Medulla oblongata (tissue), 1 donor: ENCODE results near the gene OLFM3.

Experiments used
- DNase-seq: peaks from one replicate; pipeline ENCODE4 v3.0.0-alpha.2; 2015; ENCODE audit errors: extremely low spot score

OLFM3 gene

DNA sequence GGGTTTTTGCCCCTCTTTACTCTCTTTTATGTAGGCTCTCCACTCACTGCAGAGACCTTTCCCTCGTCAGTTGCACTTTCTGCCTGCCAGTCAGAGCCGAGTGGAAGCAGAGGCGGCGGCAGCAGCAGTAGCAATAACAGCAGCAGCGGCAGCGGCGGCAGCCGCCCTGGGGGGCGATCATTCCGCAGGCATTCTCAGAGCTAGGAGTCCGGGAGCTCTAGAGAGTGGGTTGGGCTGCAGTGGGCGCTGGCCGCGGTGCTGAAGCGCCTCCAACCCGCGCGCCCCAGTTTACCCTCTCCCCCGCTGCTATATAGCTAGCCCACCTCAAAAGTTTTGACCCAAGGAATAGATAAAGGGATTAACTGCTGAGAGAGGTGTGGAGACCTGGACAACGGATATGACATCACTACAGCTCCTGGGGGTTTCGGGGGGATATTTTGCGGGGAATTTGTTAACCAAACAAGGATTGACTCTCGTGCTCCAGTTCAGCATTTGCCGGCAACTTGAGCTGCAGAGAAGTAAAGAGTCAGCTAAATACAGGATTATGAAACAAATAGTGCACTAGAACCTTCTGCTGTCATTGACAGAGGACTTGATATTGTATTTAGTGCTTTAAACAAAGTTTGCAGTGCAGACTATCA, at the start of gene OLFM3:
TSS of gene OLFM3 (minus strand) at position 102 of the 641 bp plus-strand sequence.
- no peak for DNase-seq

DNA sequence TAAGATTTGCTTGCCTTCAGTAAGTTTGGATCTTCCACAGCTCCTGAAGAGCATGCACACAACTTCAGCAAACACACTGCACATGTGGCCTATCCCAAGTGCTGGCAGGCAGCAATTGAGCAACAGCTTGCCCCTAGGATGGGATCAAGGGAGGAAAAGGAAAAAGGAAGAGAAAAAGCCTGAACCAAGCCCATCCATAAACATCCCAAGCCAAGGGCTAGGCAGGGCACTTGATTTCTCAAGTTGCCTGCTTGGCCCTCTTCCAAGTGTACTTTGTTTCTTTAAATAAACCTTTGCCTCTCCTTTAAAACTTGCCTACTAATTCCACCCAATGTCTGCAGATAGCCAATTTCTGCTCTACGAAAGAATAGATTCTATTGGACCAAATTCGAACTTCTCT, 49.0 kb upstream of the OLFM3 start:
- no peak for DNase-seq

DNA sequence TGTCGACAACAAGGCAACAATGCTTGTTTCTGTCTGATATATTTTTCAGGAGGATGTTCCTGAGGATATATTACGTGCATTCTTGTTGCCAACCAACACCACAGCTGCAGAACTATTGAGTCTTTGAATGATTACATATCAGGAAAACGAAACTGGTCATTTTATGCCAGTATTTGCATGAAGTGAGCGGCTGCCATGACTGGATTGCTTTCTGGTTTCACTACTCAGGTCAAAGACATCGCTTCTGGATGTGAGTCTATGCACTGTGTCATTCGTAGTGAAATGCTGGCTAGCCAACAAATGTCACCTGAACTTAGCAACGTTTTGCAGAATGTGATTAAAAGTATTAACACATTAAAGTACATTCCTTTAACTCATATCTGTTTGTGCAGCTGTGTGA, 35.8 kb upstream of the OLFM3 start:
- no peak for DNase-seq

DNA sequence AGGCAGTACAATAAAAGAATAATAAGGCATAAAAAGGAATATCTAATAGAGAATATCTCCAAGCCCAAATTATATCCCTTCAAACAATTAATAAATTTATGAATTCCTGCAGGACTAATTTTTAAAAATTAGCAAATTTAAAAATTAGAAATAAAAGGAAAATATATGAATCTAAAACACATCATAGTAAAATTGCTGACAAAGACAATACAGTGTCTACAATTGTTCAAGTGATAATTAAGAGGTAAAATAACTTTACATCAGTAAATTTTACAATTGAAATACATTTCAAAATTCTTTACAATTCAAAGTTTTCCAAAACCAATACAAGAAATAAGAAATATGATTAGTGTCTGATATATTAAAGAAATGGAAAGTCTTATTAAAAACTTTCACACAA, 22.8 kb upstream of the OLFM3 start:
- DNase-seq, result no peak

DNA sequence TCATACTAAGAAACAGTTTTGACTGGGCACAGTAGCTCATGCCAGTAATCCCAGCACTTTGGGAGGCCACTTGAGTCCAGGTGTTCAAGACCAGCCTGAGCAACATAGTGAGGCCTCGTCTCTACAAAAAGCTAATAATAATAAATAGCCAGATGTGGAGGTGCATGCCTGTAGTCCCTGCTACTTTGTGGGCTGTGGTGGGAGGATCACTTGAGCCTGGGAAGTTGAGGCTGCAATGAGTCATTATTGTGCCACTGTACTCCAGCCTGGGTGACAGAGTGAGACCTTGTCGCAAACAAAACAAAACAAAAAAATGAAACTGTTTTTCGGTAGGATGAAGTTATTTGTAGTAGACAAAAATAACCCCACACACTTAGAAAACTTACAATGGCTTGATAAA, 19.0 kb upstream of the OLFM3 start:
- no peak for DNase-seq

DNA sequence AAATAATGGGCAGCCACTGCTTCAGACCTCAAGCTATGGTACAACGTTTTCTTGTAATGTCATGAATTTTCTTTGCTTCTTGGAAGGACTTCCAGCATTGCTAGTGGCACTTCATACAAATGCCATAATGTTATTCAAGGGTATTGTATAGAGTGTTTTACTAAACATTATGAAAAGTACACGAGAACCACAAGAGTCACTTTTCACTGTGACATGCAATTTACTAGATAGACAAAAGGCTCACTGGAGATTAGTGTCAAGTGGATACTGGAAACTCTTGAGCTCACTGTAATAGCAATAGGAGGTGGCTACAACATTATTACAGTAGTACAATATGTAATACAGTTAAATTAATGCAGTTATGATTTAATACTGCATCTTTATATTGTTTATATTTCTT, 5.3 kb upstream of the OLFM3 start:
- DNase-seq, result no peak

DNA sequence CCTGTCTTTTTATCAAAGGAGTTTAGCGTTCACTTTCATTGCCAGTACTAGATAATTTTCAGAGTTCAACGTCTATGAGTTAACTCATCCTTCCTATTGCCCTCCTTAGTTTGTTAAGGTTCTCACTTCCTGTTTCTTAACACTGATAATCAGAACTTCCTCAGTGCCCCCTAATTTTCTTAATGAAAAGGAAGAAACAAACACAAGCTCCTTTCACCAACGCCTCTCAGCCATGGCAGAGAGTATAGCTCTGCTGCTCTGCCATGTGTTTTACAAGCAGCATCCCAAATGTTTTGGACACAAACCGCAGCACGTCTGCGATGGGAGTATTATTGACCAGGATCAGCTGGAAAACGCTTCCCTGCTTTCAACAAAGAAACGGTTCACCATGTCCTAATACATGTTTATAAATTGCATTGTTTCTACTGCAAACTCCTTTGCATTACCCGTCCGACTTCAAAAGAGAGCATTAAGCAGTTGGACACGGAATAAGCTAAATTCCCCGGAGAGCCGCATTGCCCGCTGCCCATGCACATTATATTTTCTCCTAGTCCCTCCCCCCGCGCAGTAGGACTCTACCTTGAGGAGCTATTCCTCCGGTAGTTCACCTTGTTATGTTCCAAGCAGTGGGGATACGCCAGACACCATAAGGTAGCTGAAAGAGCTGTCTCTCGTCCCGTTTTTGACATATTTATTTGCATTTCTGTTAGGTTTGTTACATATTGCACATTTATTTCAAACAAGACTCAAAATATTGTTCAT, 561 bp downstream of the OLFM3 start:
- no peak for DNase-seq

DNA sequence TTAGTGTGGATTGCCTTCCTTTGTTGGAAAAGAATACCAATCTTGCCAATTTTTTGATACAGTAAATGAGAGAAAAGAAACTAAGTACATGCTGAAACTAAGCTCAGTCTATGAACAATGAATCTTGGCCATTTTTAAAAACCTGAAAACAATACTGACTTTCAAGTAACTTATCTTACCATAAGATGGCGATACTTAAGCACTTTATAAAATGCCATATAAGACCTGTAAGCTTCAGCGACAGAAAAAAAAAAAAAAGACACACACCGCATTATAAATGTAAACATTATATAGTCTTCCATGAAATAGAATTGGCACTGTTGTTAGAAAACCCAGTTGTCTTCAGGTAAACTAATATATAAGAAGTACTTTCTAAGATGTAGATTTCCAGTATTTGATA, 3.0 kb downstream of the OLFM3 start:
- no peak for DNase-seq

DNA sequence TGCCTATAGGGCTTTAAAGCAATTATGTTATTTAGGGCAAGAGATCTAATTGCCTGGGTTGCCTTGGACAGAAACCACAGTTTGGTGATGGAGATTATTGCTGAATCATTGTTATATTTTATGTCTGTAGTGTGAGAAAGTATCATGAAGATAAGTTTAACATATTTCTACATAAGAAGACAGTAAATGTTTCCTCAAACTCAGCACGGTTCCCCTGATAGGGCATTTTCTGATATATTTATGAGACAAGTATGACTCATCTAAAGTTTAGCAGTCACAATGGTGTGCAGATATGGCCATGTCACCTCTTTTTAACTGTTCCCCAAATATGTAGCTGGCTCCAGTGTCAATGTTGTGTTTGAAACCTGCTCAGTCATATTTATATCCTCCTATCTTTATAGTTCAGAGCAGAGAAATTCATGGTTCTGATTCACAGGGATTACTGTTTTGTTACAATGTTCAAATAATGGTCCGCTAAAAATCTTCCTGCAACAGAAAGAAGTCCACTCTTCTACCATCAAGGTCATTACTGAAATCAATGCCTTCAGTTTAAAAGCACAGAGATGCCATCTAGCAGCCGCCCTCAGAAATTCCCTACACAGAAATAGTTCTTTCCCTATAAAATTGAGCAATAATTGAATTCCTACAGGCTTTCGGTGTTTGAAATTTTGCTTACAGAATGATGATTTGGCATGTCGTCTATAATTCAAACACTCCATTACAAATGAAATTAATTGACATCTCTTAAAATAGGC, 3.7 kb downstream of the OLFM3 start:
- DNase-seq, result no peak

DNA sequence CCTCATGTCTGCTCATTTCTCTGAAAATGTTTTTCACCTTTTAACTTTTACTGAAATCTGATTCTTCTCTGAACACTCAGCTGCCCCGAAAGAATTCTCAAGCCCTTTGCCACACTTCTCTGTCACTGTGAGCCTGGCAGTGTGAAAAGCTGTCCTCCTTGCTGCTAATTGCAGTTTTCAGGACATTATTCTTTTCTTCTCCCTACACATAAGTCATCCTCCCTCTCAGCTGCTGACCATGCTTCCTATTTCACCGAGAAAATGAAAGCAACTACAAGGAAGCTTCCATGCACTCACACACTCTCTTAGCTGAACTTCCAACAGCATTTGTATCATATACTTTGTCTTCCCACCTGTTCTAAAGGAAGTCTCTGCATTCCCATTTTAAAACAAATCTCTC, 15.8 kb downstream of the OLFM3 start:
- no peak for DNase-seq

DNA sequence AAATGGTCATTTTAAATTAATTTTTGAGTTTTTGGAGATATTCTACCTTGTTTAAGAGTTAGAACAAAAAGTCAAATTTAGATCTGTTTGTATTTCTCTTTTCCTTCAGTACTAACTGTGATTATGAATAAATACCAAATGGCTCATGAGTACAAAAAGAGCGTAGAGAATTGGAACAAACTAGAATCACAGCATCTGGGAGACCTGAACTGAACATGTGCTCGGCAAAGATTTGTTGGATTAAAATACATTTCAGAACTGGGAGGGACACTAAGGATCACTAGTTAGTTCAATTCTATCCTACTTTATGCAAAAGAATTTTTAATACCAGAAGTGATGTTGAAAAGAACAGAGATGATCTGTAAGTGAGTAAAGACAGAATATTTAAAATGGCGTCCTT, 19.5 kb downstream of the OLFM3 start:
- DNase-seq, result no peak

DNA sequence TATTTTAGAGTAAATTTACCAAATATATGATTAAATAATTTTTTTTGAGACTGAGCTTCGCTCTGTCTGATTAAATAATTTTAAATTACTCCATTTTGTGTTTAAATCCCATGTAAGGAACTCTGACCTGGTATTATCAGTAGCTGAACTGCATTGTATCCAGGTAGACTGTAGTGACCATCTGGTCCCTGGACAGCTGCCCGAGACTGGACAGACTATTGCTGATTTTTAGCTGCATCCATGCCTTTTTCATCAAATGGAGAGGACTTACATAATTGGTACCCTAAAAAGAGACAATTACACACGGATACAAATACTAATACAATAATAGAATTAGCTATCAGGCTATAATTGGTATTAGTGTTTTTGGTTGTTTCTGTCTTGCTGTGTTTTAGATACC, 20.6 kb downstream of the OLFM3 start:
- no peak for DNase-seq

DNA sequence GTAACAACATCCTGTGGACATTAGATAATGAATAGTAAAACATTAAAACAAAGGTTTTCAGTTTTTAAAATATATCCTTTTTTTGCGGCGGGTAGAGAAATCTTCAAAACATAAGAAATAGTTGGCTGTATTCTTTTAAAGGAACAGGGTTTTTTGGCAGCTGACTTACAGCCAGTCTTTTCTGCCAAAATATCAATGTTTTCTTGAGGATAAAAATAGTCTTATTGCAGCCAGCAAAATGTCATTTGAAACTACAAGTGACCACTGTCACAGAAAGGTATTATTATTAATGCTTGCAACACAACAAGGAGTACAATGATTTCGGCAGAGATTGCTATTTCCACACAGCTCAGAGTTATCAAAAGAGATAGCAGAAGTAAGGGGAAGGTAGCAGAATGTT, 21.4 kb downstream of the OLFM3 start:
- DNase-seq, result no peak

DNA sequence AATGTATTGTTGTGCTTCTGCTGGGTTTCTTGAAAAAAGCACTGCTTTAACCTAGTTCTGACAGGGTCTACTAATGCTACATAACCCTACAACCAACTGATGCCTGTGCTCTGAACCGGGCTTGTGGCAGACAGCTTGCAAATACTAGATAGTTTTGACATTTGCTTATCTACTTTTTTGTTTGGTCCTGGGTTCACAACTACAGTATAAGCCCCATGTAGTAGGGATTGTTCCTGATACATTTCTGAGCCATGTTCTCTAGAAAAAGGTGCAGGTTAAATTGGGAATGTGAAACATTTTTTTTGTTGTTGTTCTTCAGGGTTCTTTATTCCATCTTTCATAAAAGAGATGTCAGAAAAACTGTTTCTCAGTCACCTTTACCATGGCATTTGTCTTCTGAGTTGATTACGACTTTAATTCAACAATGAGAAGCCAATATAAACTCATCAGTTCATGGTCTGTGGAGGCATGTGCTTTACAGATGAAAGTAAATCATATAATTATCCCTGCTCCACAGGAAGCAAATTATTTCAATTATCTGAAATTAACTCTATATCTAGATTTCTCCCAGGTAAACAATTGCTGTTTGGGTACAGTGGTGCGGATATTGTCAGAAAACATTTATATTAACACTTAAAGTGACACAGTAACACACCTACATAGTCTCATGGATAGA, 22.0 kb downstream of the OLFM3 start:
- DNase-seq, result no peak

DNA sequence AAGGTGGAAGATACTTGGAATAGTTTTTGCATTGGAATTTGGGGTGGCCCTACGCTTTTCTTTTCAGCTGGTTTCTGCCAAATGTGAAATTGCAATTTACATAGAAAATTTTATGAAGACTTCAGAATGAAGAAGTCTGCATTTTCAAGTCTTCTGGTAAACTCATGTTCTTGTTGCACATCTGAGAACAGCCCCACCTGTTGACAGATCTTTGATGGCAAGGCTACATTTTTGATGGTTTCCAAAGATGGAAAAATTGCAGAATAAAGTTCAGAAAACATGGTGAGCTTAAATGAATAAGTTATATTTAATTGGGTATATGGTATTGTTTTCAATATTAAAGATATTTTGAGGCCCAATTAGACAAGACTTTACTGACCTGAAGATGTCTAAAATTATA, 25.4 kb downstream of the OLFM3 start:
- no peak for DNase-seq

DNA sequence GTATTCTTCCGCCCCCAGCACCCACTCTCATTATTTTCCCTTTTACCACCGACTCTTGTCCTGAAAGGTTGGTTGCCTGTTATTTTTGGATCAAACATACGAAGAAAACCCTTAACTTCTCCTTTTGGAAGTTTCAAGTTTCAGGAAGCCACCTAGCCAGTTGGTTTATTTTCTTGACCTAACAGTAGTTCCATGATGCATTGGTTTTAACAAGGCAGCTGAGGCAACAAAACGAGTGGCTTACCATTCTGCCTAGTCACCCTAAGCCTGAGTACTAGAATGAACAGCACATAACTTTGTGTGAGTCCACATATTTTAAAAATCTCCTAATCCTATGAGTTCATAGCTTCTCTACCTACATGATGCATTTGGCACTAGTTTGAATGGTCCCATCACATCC, 28.9 kb downstream of the OLFM3 start:
- no peak for DNase-seq

DNA sequence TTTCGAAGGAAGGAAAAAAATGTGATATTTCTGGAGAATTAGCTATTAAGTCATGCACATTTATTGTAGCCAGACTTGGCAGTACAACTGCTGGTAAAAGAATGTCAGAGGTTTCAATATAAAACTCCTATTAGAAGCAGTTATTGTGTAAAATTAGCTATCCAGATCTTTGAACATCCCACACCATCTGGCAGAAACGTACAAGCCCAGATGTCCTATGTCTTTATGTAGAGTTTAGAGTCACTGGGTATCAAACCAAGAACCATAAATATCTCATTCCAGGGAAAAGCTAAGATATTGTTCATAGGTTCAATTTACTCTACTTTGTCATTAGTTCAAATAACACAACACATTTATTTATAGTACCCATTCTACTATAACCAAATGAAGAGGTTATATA, 31.4 kb downstream of the OLFM3 start:
- DNase-seq, result no peak

DNA sequence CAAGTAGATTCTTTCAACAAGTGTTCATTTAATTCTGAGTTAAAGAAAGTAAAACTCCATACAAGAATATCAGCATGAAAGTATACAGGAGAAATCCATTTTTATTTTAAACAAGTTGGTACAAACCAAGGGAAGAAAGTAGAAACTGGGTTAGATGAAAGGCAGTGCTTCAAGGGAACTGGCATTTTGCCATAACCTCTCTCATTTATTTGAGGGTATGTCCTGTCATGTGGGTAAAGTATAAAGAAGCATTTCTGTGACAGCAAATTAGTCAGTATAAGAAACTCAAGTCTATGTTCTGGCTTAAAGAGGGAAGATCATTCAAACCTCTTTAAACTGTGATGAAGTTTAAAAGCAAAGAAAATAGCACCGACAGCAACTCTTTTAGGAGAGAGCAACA, 32.0 kb downstream of the OLFM3 start:
- DNase-seq, result no peak

DNA sequence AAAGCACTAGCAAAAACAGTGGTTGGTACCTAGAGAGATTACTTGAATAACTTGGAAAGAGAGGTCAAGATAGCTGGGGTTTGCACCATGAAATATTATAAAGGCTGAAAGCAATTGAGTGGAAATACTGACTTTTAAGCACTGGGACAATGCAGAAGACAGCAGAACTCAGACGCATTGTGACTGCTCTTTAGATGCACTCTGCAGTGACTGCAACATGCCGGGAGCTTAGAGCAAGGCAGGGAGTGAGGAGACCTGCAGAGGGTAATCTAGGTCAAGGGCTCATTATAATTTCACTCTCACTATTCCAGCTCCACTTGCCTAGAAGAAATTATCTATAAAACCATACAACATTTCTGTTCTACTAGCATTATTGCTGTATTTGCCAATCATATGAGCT, 36.6 kb downstream of the OLFM3 start:
- DNase-seq, result no peak

DNA sequence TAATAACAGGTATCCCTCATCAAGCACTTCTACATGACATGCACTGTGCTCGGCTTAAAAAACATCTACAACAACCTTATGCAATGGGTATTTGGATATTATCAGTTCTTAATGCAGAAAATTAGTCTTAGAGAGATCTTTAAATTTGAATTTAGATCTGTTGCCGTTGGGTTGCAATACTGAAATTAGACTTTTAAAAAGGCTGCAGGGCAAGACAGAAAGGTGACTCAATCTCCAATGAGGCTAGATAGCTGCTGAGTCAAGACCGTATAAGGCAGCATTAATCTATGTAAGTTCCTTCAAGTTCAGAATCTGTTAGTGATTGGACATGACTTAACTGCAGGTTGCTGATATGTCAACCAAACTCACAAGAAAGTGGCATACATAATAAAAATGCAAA, 37.3 kb downstream of the OLFM3 start:
- DNase-seq, result no peak

DNA sequence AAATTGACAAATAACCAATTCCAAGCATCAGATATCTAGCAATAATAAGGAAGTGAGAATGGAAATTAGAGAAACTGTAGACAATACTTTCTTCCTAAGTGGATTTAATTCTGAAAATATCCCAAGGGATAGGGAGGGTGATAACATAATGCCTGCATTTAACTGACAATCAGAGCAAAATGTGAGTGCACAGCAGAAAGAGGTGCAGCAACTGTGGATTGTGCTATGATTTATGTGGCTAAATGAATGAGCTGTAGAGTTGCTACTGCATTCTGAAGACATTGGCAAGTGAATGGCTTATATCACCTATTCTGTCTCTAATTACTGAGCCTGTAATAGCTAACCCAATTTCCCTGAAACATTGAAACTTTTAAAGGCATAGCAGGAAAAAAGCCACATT, 39.0 kb downstream of the OLFM3 start:
- DNase-seq, result no peak

DNA sequence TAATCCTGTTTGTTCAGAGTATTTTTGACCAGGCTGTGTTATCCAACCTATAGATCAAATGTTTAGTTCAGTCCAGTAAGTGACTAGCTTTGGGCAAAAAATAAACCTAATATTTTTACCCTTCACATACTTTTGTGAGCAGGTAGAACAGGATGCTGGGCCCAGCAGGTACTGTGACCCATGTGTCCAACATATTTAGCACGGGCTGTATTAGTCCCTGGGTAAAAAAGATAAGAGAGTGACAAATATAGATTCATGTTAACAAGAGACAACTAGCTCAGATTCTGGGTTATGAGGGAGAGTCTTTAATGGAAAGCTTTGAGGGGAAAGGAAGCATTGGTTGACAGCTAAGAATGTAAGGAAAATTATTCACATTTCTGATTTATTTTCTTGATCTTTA, 43.1 kb downstream of the OLFM3 start:
- DNase-seq, result no peak

DNA sequence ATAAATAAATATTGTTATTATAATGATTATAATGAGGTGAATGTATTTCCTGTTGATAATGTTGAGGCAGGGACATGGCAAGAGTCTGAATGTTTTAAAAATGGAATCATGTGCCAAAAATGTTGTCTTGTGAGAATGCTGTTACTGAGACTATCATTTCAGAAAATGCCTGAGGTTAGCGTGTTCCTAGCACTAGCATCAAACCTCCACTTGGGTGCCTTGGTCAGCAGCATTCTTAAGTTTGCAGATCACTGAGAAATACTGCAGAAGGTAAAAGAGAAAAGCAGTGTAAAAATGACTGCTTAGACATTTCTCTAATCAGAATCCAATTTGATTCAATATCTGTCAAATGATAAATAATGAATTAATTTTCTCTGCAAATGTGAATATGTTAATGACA, 50.8 kb downstream of the OLFM3 start:
- no peak for DNase-seq
